GM04504 (cell line): ENCODE measurements around the gene LARGE1.

Experiments
- DNase-seq: peaks from one replicate; pipeline ENCODE4 v3.0.0-alpha.2; 2012; ENCODE audit warnings: low read depth

LARGE1 gene

GRCh38 chr22:33232071-33232470 lies 688.2 kb downstream of the LARGE1 start:
- no peak for DNase-seq

- DNase-seq: no peak
Measured at GRCh38 chr22:33227791-33228190, 692.5 kb downstream of the LARGE1 start.

GRCh38 chr22:33224841-33225240 lies 695.4 kb downstream of the LARGE1 start:
- no peak for DNase-seq
